ENCODE measurements around the gene BBS4.

The BBS4 gene

DNA sequence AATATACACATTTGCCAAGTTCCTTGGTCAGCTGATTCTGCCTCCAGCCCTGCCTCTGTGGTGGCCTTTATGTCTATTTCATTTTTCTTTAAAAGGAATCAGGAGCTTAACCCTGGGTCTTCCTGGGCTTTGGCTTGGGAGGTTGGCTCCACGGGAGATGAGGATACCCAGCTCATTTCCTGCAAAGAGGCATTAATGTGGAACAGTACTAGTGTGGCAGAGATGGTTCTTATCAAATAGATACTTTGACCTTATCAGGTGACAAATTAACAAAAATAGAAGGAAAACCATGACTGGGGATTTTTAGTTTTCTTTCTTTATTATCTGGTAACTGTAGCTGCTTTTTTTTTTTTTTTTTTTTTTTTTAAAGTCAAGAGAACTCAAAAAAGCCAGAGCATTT is 42.8 kb downstream of the BBS4 start:
- no peak overlapping the region for H3K4me3 ChIP-seq (ENCODE audit: insufficient read depth, low read depth, low read length)
- H3K4me1 ChIP-seq (ENCODE audit: control insufficient read depth, insufficient read depth, low read length): no peaks in the 10 kb centered on the region
- no peak overlapping the region for H3K27ac ChIP-seq (ENCODE audit: insufficient read depth, low read depth, low read length, poor library complexity, severe bottlenecking)
- H3K36me3 ChIP-seq (ENCODE audit: control insufficient read depth, insufficient read depth, low read length): no peaks in the 10 kb centered on the region
- H3K9me3 ChIP-seq (ENCODE audit: control insufficient read depth, low read length): no peaks in the 10 kb centered on the region
- 100% methylated on average over 1 of the region's 1 CpG for WGBS, 2 experiments
- H3K27me3 ChIP-seq (ENCODE audit: control insufficient read depth, insufficient read depth, low read length, poor library complexity, severe bottlenecking): no peaks in the 10 kb centered on the region

GRCh38 chr15:72732086-72732485 is 46.1 kb downstream of the BBS4 start:
- no peak overlapping the region for H3K4me3 ChIP-seq (ENCODE audit: insufficient read depth, low read depth, low read length)
- H3K36me3 ChIP-seq (ENCODE audit: control insufficient read depth, insufficient read depth, low read length): peaks cover 16% of the 10 kb centered on the region
- H3K27me3 ChIP-seq (ENCODE audit: control insufficient read depth, insufficient read depth, low read length, poor library complexity, severe bottlenecking): no peaks in the 10 kb centered on the region
- no peaks in the 10 kb centered on the region for H3K4me1 ChIP-seq (ENCODE audit: control insufficient read depth, insufficient read depth, low read length)
- H3K27ac ChIP-seq (ENCODE audit: insufficient read depth, low read depth, low read length, poor library complexity, severe bottlenecking): no peak overlapping the region
- no peaks in the 10 kb centered on the region for H3K9me3 ChIP-seq (ENCODE audit: control insufficient read depth, low read length)

GRCh38 chr15:72732516-72732915 is 46.5 kb downstream of the BBS4 start:
- Histone ChIP-seq H3K4me3 (ENCODE audit: insufficient read depth, low read depth, low read length) (no peak overlapping the region), H3K4me1 (ENCODE audit: control insufficient read depth, insufficient read depth, low read length) (no peaks in the 10 kb centered on the region), H3K27ac (ENCODE audit: insufficient read depth, low read depth, low read length, poor library complexity, severe bottlenecking) (no peak overlapping the region), H3K27me3 (ENCODE audit: control insufficient read depth, insufficient read depth, low read length, poor library complexity, severe bottlenecking) (no peaks in the 10 kb centered on the region), H3K36me3 (ENCODE audit: control insufficient read depth, insufficient read depth, low read length) (peaks cover 19% of the 10 kb centered on the region), H3K9me3 (ENCODE audit: control insufficient read depth, low read length) (no peaks in the 10 kb centered on the region)
- WGBS, 2 experiments: 90 to 91% methylated on average over 3 to 4 of the region's 4 CpGs

DNA sequence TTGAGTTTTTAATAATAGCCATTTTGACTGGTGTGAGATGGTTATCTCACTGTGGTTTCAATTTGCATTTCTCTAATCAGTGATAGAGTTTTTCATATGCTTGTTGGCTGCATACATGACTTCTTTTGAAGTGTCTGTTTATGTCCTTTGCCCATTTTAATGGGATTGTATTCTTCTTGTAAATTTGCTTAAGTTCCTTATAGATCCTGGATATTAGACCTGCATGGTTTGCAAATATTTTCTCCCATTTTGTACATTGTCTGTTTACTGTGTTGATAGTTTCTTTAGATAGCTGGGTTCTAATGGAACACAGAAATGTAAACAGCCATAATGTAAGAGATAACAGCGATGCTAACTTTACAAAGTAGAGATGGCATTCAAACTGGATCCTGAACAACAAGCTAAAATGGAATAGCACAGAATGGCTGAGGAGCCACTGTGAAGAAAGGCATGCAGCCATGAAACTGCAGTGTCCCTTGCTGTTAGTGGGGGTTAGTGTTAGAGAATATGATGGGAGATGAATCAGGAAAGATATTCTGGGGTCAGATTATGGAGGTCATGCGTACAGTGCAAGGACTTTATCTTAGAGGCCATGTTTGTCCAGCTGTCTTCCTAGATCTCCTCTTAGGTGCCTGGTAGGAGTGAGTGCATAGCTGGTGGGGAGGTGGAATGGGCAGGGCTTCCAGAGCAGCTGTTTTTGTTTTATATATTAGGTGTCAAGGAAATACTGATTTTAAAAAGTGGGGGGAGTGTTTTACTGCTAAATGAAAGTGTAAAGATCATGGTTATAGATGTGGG is 48.1 kb downstream of the BBS4 start:
- whole genome bisulfite sequencing, 2 experiments: 94 to 99% methylated on average over 2 of the region's 2 CpGs
- peaks cover 24% of the 10 kb centered on the region for H3K36me3 ChIP-seq (ENCODE audit: control insufficient read depth, insufficient read depth, low read length)

DNA sequence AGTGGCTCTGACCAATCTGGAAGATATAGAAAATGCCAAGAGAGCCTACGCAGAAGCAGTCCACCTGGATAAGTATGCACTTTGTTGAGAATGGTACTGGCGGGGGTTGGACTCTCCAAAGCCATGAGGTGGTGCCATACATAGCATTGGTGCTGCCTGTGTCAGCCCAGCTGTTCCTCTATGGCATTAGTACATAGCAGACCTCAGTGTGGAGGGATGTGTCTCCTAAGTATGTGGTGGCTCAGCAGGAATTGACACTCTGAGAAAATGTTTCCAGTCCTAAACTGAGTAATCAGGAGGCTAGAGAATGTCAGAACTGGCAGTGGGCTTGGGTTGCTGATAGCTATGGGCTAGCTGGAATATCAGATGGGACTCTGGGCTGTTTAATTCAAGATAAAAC is 49.1 kb downstream of the BBS4 start:
- H3K4me3 ChIP-seq (ENCODE audit: insufficient read depth, low read depth, low read length): no peak overlapping the region
- H3K36me3 ChIP-seq (ENCODE audit: control insufficient read depth, insufficient read depth, low read length): peaks cover 30% of the 10 kb centered on the region
- no peaks in the 10 kb centered on the region for H3K27me3 ChIP-seq (ENCODE audit: control insufficient read depth, insufficient read depth, low read length, poor library complexity, severe bottlenecking)
- no peak overlapping the region for H3K27ac ChIP-seq (ENCODE audit: insufficient read depth, low read depth, low read length, poor library complexity, severe bottlenecking)
- H3K4me1 ChIP-seq (ENCODE audit: control insufficient read depth, insufficient read depth, low read length): no peaks in the 10 kb centered on the region
- H3K9me3 ChIP-seq (ENCODE audit: control insufficient read depth, low read length): no peaks in the 10 kb centered on the region
- WGBS, 2 experiments: 90 to 94% methylated on average over 2 of the region's 2 CpGs

More for the DNA sequence above, 48.1 kb downstream of the BBS4 start:
- Histone ChIP-seq H3K4me3 (ENCODE audit: insufficient read depth, low read depth, low read length) (no peak overlapping the region), H3K9me3 (ENCODE audit: control insufficient read depth, low read length) (no peaks in the 10 kb centered on the region), H3K27ac (ENCODE audit: insufficient read depth, low read depth, low read length, poor library complexity, severe bottlenecking) (no peak overlapping the region), H3K4me1 (ENCODE audit: control insufficient read depth, insufficient read depth, low read length) (no peaks in the 10 kb centered on the region), H3K27me3 (ENCODE audit: control insufficient read depth, insufficient read depth, low read length, poor library complexity, severe bottlenecking) (no peaks in the 10 kb centered on the region)

DNA sequence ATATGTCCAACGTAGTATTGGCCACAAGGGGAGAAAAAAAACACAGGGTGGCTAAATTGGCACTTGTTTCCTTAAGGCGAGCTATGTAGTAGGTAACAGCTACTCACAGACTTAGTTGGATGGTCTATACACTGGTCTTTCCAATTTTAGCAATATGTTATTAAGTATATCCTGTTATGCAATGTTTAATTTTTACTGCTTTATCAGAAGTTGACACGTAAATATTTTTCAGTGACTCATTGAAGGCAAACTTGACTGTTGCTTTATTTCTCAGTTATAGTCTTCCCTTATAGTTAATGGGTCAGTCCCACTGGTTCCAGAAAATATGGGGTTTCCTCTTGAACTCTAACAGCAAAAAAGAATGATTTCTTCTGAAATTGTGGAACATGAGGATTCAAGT is 51.1 kb downstream of the BBS4 start:
- Histone ChIP-seq H3K4me1 (ENCODE audit: control insufficient read depth, insufficient read depth, low read length) (no peaks in the 10 kb centered on the region), H3K36me3 (ENCODE audit: control insufficient read depth, insufficient read depth, low read length) (peaks cover 30% of the 10 kb centered on the region), H3K27ac (ENCODE audit: insufficient read depth, low read depth, low read length, poor library complexity, severe bottlenecking) (no peak overlapping the region), H3K9me3 (ENCODE audit: control insufficient read depth, low read length) (no peaks in the 10 kb centered on the region), H3K27me3 (ENCODE audit: control insufficient read depth, insufficient read depth, low read length, poor library complexity, severe bottlenecking) (no peaks in the 10 kb centered on the region), H3K4me3 (ENCODE audit: insufficient read depth, low read depth, low read length) (no peak overlapping the region)
- 94 to 97% methylated on average over 3 of the region's 3 CpGs for WGBS, 2 experiments

DNA sequence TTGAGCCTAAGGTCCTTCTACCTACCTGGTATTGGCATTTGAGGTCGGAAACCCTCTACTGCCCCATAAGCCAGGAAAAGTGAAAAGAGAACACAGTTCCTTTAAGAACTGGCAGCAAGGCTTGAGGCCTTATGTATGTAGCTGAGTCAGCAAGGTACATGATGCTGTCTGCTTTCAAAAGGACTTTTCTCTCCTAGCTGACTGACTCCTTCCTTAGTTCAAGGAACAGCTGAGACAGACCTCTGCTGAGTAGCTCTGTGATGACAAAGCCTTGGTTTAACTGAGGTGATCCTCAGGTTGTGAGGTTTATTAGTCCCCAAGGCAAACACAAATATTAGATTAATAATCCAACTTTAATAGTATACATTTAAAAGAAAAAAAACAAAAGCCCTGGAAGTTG is 51.7 kb downstream of the BBS4 start:
- Histone ChIP-seq H3K27ac (ENCODE audit: insufficient read depth, low read depth, low read length, poor library complexity, severe bottlenecking) (no peak overlapping the region), H3K27me3 (ENCODE audit: control insufficient read depth, insufficient read depth, low read length, poor library complexity, severe bottlenecking) (no peaks in the 10 kb centered on the region), H3K9me3 (ENCODE audit: control insufficient read depth, low read length) (no peaks in the 10 kb centered on the region), H3K36me3 (ENCODE audit: control insufficient read depth, insufficient read depth, low read length) (peaks cover 30% of the 10 kb centered on the region), H3K4me3 (ENCODE audit: insufficient read depth, low read depth, low read length) (no peak overlapping the region), H3K4me1 (ENCODE audit: control insufficient read depth, insufficient read depth, low read length) (no peaks in the 10 kb centered on the region)
- WGBS, 2 experiments: 88 to 97% methylated on average over 1 of the region's 1 CpG

DNA sequence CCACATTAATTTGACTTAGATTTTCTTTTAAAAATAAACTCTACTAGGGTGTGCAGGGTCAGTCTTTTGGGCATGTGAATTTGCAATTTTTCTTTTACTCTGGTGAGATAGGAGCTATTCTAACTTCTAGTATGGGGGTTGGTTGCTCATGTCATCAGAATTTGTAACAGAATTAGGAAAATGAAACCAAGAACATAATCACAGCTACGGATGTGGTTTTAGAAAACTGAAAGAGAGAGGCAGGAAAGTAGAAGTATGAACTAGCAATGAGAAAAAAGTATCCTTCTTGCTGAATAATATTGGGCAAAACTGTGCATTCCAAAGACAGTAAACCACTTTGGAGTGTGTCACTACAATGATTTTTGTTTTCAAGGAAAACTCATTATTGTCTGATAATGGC is 54.2 kb downstream of the BBS4 start:
- WGBS, 2 experiments: 97 to 100% methylated on average over 1 of the region's 1 CpG
- H3K27me3 ChIP-seq (ENCODE audit: control insufficient read depth, insufficient read depth, low read length, poor library complexity, severe bottlenecking): no peaks in the 10 kb centered on the region
- no peak overlapping the region for H3K4me3 ChIP-seq (ENCODE audit: insufficient read depth, low read depth, low read length)
- no peaks in the 10 kb centered on the region for H3K4me1 ChIP-seq (ENCODE audit: control insufficient read depth, insufficient read depth, low read length)
- peaks cover 27% of the 10 kb centered on the region for H3K36me3 ChIP-seq (ENCODE audit: control insufficient read depth, insufficient read depth, low read length)
- no peaks in the 10 kb centered on the region for H3K9me3 ChIP-seq (ENCODE audit: control insufficient read depth, low read length)
- H3K27ac ChIP-seq (ENCODE audit: insufficient read depth, low read depth, low read length, poor library complexity, severe bottlenecking): no peak overlapping the region

DNA sequence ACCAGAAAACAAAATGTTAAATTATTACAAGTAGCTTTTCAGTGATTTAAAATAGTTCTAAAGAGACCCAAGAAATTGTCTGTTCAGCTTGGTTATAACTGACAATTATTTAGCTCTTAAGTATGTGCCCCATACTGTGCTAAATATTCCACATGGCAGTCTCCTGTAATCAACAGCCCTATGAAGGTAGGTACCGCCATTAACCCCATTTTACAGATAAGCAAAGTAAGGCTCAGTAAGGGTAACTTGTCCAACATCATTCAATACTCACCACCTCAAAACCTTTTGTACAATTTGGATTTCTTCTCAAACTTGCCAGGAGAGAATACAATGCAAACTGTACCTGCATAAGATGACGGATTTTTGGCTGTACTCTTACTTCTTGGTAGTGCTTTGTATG is 63.7 kb downstream of the BBS4 start:
- 95 to 98% methylated on average over 2 of the region's 2 CpGs for WGBS, 2 experiments
- Histone ChIP-seq H3K4me3 (ENCODE audit: insufficient read depth, low read depth, low read length) (no peak overlapping the region), H3K27ac (ENCODE audit: insufficient read depth, low read depth, low read length, poor library complexity, severe bottlenecking) (no peak overlapping the region), H3K4me1 (ENCODE audit: control insufficient read depth, insufficient read depth, low read length) (no peaks in the 10 kb centered on the region), H3K9me3 (ENCODE audit: control insufficient read depth, low read length) (no peaks in the 10 kb centered on the region), H3K36me3 (ENCODE audit: control insufficient read depth, insufficient read depth, low read length) (peaks cover 13% of the 10 kb centered on the region), H3K27me3 (ENCODE audit: control insufficient read depth, insufficient read depth, low read length, poor library complexity, severe bottlenecking) (no peaks in the 10 kb centered on the region)

- Histone ChIP-seq H3K4me3 (ENCODE audit: insufficient read depth, low read depth, low read length) (no peak overlapping the region), H3K27me3 (ENCODE audit: control insufficient read depth, insufficient read depth, low read length, poor library complexity, severe bottlenecking) (no peaks in the 10 kb centered on the region), H3K27ac (ENCODE audit: insufficient read depth, low read depth, low read length, poor library complexity, severe bottlenecking) (no peak overlapping the region), H3K36me3 (ENCODE audit: control insufficient read depth, insufficient read depth, low read length) (peaks cover 21% of the 10 kb centered on the region), H3K4me1 (ENCODE audit: control insufficient read depth, insufficient read depth, low read length) (no peaks in the 10 kb centered on the region), H3K9me3 (ENCODE audit: control insufficient read depth, low read length) (no peaks in the 10 kb centered on the region)
- 94 to 95% methylated on average over 9 of the region's 9 CpGs for WGBS, 2 experiments
Observed at GRCh38 chr15:72751751-72752455, 65.9 kb downstream of the BBS4 start.
